Activated CD8-positive, alpha-beta memory T cell treated with anti-CD3 and anti-CD28 coated beads, Interleukin-2, amount 50 U/mL, for 4 hours (primary cell): ENCODE data around the gene HIF1A.
"Not testable (repeated sequence)": the region's sequence is repeated elsewhere in the genome, so short reads cannot be mapped to it uniquely, and the experiment has no call there.

Source experiments
- DNase-seq: peaks from one replicate; pipeline ENCODE4 v3.0.0-alpha.2; 2020

HIF1A gene

GRCh38 chr14:61710853-61711817 lies 15.8 kb downstream of the HIF1A start:
- no peak for DNase-seq

GRCh38 chr14:61712137-61712536 lies 16.8 kb downstream of the HIF1A start:
- DNase-seq = no peak

GRCh38 chr14:61713724-61714437 lies 18.6 kb downstream of the HIF1A start:
- no peak for DNase-seq

- DNase-seq = no peak
These were observed 21.6 kb downstream of the HIF1A start for GRCh38 chr14:61716956-61717355.

GRCh38 chr14:61718039-61718438 lies 22.7 kb downstream of the HIF1A start:
- DNase-seq = no peak

- no peak for DNase-seq
These were observed 24.3 kb downstream of the HIF1A start for GRCh38 chr14:61719344-61720293.

GRCh38 chr14:61720294-61720661 lies 25.0 kb downstream of the HIF1A start:
- no peak for DNase-seq

- no peak for DNase-seq
These were observed 25.4 kb downstream of the HIF1A start for GRCh38 chr14:61720741-61721140.

GRCh38 chr14:61724133-61724532 lies 28.8 kb downstream of the HIF1A start:
- DNase-seq = no peak

- DNase-seq = no peak
These were observed 31.7 kb downstream of the HIF1A start for GRCh38 chr14:61726778-61727658.

- DNase-seq = no peak
These were observed 35.6 kb downstream of the HIF1A start for GRCh38 chr14:61730756-61731373.

GRCh38 chr14:61733972-61734371 lies 38.7 kb downstream of the HIF1A start:
- DNase-seq = no peak

GRCh38 chr14:61736751-61737150 lies 41.4 kb downstream of the HIF1A start:
- DNase-seq = no peak

- DNase-seq = no peak
These were observed 42.6 kb downstream of the HIF1A start for GRCh38 chr14:61737915-61738314.

- no peak for DNase-seq
These were observed 43.8 kb downstream of the HIF1A start for GRCh38 chr14:61739133-61739532.

GRCh38 chr14:61742371-61742770 lies 47.1 kb downstream of the HIF1A start:
- no peak for DNase-seq

GRCh38 chr14:61744238-61744637 lies 48.9 kb downstream of the HIF1A start:
- no peak for DNase-seq

- DNase-seq = not testable (repeated sequence)
These were observed 51.0 kb downstream of the HIF1A start for GRCh38 chr14:61746346-61746745.

- DNase-seq = no peak
These were observed 51.6 kb downstream of the HIF1A start for GRCh38 chr14:61746881-61747280.

- DNase-seq = no peak
These were observed 52.0 kb downstream of the HIF1A start for GRCh38 chr14:61747342-61747741.

- DNase-seq = no peak
These were observed 54.0 kb downstream of the HIF1A start for GRCh38 chr14:61749264-61749663.
